ENCODE data around the gene BZW1. TPM values are rescaled to one million over a fixed set of nuclear protein-coding genes. Genes with fewer than 3 reads are reported as not detected.
A peak's percentile ranks its signal among the peaks of the same experiment; 100 is the strongest.

Gene BZW1
- total and polyA plus RNA-seq, 2 experiments from 2014 or later: 118 to 323 TPM

- Mint-ChIP-seq H3K9me3 (peaks cover 3% of the 10 kb centered on the region; the same call in 2 of the 3 replicates), H3K27me3 (ENCODE audit: insufficient read depth, low read depth, poor library complexity) (peaks cover 4% of the 10 kb centered on the region), H3K4me1 (peaks cover 10% of the 10 kb centered on the region), H3K36me3 (ENCODE audit: low read depth) (no peaks in the 10 kb centered on the region; the same call in 2 of the 3 replicates), H3K4me3 (no peak overlapping the region), H3K27ac (no peak overlapping the region)
- Histone ChIP-seq H4K20me1 (replicated peaks; ENCODE audit: insufficient read depth) (no peaks in the 10 kb centered on the region), H3K27ac (ENCODE audit: low read depth) (no peak overlapping the region), H3K4me2 (no peak overlapping the region), H3K79me2 (replicated peaks; ENCODE audit: insufficient read depth) (no peaks in the 10 kb centered on the region), H3K4me1 (ENCODE audit: insufficient read depth) (no peaks in the 10 kb centered on the region), H3K9me2 (ENCODE audit: insufficient read depth) (no peaks in the 10 kb centered on the region), H2AFZ (no peak overlapping the region), H3K36me3 (ENCODE audit: insufficient read depth) (no peaks in the 10 kb centered on the region), H3K4me3 (no peak overlapping the region), H3K27me3 (ENCODE audit: insufficient read depth) (no peaks in the 10 kb centered on the region), H3F3A (replicated peaks; ENCODE audit: low read depth) (no peaks in the 10 kb centered on the region)
- DNase-seq (ENCODE audit: low spot score) (no peak), ATAC-seq (no peak)
- TF ChIP-seq CREB1 (CRISPR knock-in tag; IDR thresholded peaks at IDR 0.05; ENCODE audit: low read depth): no peak
These were observed 40.9 kb upstream of the BZW1 start for GRCh38 chr2:200770847-200771246.

- H3K79me2 ChIP-seq (replicated peaks; ENCODE audit: insufficient read depth): no peaks in the 10 kb centered on the region
- peaks cover 4% of the 10 kb centered on the region for H3K27me3 Mint-ChIP-seq (ENCODE audit: insufficient read depth, low read depth, poor library complexity)
- peaks cover 3% of the 10 kb centered on the region; the same call in 2 of the 3 replicates for H3K9me3 Mint-ChIP-seq
- DNase-seq (ENCODE audit: low spot score) (no peak), ATAC-seq (no peak)
- H3K36me3 ChIP-seq (ENCODE audit: insufficient read depth): no peaks in the 10 kb centered on the region
- H3K4me1 ChIP-seq (ENCODE audit: insufficient read depth): no peaks in the 10 kb centered on the region
- H4K20me1 ChIP-seq (replicated peaks; ENCODE audit: insufficient read depth): no peaks in the 10 kb centered on the region
- no peak overlapping the region for H3K4me2 ChIP-seq
- H3K27ac ChIP-seq (ENCODE audit: low read depth): no peak overlapping the region
- 0 out of 2 replicates have a peak overlapping the region, but pooled peaks have one; percentile 45 for H3K27ac Mint-ChIP-seq
- H2AFZ ChIP-seq: 0 out of 2 replicates have a peak overlapping the region, but pooled peaks have one; percentile 47
- no peak overlapping the region for H3K4me3 ChIP-seq
- H3F3A ChIP-seq (replicated peaks; ENCODE audit: low read depth): no peaks in the 10 kb centered on the region
- no peaks in the 10 kb centered on the region for H3K9me2 ChIP-seq (ENCODE audit: insufficient read depth)
- H3K36me3 Mint-ChIP-seq (ENCODE audit: low read depth): no peaks in the 10 kb centered on the region; the same call in 2 of the 3 replicates
- H3K27me3 ChIP-seq (ENCODE audit: insufficient read depth): no peaks in the 10 kb centered on the region
- H3K4me3 Mint-ChIP-seq: no peak overlapping the region
- peaks cover 15% of the 10 kb centered on the region for H3K4me1 Mint-ChIP-seq
- TF ChIP-seq STAT1 (IDR thresholded peaks at IDR 0.05; ENCODE audit: unreplicated experiment): no peak
- no peak for TF ChIP-seq ZNF462 (CRISPR knock-in tag; IDR thresholded peaks at IDR 0.05)
- no peak for TF ChIP-seq ETS1 (IDR thresholded peaks at IDR 0.05)
- TF ChIP-seq NANOG (IDR thresholded peaks at IDR 0.05; ENCODE audit: borderline replicate concordance): no peak
- TF ChIP-seq ZNF331 (CRISPR knock-in tag; IDR thresholded peaks at IDR 0.05; ENCODE audit: low read depth): no peak
- TF ChIP-seq EZH2 (IDR thresholded peaks at IDR 0.05; ENCODE audit: low read depth, unreplicated experiment): no peak
- TF ChIP-seq REST (IDR thresholded peaks at IDR 0.05; ENCODE audit: unreplicated experiment): no peak
- no peak for TF ChIP-seq POLR2AphosphoS5 (IDR thresholded peaks at IDR 0.05; ENCODE audit: low read depth)
- no peak for TF ChIP-seq ZNF114 (CRISPR knock-in tag; IDR thresholded peaks at IDR 0.05)
- no peak for TF ChIP-seq JUNB (IDR thresholded peaks at IDR 0.05; ENCODE audit: unreplicated experiment)
These were observed 39.1 kb upstream of the BZW1 start for GRCh38 chr2:200772620-200773019.

Data from GM23338 (cell line).